A673 (cell line): Measurements from ENCODE around the gene PBX1.

Experiments used
- EZH2 ChIP-seq: fragments of 200-600 bp; sonication (generic); IDR thresholded peaks from 2 replicates; pipeline ENCODE4 v1.6.1; 2017; ENCODE audit warnings: borderline replicate concordance, low read depth, mild to moderate bottlenecking, mixed read lengths, antibody characterized with exemption, low read length; ENCODE audit not compliant: poor library complexity, severe bottlenecking
- TF ChIP-seq, protein P1 (sequence below): fragments of 300-800, 200-600 bp; sonication (generic); conservative IDR thresholded peaks from 2 replicates; pipeline ENCODE4 v1.5.1; 2017; ENCODE audit warnings: low read depth, mild to moderate bottlenecking, antibody characterized with exemption, low read length, moderate library complexity, mixed read lengths

GRCh38 chr1:164821648-164822047 is 262.7 kb downstream of the PBX1 start:
- TF ChIP-seq, protein P1, sequence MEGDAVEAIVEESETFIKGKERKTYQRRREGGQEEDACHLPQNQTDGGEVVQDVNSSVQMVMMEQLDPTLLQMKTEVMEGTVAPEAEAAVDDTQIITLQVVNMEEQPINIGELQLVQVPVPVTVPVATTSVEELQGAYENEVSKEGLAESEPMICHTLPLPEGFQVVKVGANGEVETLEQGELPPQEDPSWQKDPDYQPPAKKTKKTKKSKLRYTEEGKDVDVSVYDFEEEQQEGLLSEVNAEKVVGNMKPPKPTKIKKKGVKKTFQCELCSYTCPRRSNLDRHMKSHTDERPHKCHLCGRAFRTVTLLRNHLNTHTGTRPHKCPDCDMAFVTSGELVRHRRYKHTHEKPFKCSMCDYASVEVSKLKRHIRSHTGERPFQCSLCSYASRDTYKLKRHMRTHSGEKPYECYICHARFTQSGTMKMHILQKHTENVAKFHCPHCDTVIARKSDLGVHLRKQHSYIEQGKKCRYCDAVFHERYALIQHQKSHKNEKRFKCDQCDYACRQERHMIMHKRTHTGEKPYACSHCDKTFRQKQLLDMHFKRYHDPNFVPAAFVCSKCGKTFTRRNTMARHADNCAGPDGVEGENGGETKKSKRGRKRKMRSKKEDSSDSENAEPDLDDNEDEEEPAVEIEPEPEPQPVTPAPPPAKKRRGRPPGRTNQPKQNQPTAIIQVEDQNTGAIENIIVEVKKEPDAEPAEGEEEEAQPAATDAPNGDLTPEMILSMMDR = no peak
- no peak for TF ChIP-seq EZH2
